HG02970 (cell line): ENCODE results near the gene SULT1A1.

Experiments used
- ATAC-seq: cut with Tn5 transposase; IDR thresholded peaks from one replicate; pipeline ENCODE4 v1.9.1; 2021; ENCODE audit warnings: mild to moderate bottlenecking, moderate library complexity, moderate number of reproducible peaks; ENCODE audit not compliant: unreplicated experiment, low FRiP score

SULT1A1 gene

DNA sequence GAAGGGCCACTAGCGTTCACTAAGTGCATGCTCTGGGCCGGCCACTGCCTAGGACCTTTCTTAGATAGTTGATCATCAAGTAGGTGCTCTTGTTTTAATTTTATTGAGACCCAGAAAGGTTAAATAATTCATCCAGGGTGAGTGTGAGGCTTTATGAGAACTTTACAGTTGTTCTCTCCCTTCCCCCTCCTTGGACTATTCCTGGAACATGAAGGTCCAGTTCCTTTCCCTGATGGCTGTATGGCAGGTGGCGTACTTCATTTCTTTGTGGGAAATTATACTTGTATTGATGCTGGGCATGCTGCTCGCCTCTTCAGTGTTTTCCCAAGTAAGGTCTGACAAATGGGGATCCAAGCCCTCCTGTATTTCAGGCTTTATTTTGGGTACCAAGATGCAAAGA lies 47.6 kb downstream of the SULT1A1 start:
- no peak for ATAC-seq

DNA sequence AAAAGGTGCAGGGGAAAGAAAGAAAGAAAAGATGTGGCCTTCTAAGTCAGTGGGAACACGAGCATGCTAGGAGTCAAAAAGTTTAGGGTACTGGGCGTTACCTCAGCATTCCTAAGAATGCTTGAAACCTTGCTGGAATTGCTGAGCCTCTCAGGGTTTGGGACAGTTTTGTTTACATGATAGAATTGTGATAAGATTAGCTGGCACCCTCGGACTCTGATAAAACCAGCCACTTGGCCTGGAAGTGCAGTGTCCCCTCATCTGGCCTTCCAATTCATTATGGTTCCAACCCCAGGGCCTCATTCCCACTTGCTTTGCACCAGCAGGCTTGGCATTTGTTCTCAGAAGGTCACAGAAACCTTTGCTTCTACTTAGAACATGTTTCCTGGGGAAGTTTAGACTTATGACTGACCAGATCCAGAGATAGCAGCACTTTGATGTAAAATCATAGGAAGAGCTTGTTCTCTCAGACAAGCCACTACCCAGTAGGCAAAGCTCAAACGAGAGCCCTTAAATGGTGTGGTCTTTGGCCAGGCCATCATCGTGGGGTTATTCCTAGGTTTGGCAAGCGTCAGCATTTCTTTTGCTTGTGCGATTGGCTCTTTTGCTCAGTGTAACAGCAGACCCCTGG lies 48.2 kb downstream of the SULT1A1 start:
- no peak for ATAC-seq

DNA sequence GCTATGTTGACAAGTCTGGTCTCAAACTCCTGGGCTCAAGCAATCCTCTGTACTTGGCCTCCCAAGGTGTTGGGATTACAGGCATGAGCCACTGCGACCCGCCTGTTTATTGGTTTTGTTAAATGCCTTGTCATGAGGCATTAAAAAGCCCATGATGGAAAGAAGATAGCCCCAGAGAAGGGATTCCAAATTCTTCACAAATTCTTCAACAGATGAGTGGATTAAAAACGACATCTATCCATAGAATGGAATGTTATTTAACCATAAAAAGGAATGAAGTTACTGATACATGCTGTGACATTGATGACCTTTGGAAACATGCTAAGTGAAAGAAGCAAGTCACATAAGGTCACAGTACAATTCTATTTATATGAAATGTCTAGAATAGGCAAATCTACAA lies 51.4 kb downstream of the SULT1A1 start:
- ATAC-seq: no peak

DNA sequence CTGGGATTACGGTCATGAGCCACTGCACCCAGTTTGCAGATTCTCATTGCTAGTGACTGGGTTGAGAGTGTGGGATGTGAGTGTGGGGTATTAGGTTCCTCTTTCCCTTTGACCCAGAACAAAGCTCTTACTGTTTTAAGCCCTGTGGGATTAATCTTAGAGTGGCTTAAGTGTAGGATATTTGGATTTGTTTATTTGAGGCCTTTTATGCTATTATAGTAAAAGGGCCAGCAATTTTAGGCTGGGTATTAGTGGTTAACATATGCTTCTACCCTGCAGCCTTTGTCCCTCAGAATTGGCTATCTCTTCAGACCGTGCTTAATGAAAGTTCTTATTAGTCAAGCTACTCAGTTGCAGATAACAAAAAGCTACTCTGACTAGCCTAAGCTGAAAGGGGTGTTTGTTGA lies 52.9 kb downstream of the SULT1A1 start:
- ATAC-seq: no peak

DNA sequence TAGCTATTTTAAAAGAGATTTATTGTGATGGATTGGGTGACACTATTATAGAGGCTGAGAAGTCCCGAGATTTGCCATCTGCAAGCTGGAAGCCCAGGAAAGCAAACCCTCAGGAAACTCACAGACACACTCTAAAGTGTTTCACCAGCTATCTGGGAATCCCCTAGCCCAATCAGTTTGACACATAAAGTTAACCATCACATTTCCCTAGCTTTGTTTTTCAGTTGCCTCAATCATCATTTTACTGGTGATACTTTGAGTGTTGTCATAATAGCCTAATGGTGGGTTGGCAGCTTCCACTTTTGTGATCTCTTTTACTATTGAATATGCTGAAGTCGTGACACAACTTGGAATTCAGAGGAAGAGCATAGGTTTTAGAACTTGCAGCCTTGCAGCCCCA lies 54.3 kb downstream of the SULT1A1 start:
- no peak for ATAC-seq
